Measurements from ENCODE around the gene JAKMIP2. TPM values are rescaled to one million over a fixed set of nuclear protein-coding genes. Genes with fewer than 3 reads are reported as not detected.

The JAKMIP2 gene
- total RNA-seq, 1 experiment from 2014 or later = 10.9 TPM

GRCh38 chr5:147538236-147538635 lies 244.3 kb downstream of the JAKMIP2 start (continued):
- TF ChIP-seq, protein P1, sequence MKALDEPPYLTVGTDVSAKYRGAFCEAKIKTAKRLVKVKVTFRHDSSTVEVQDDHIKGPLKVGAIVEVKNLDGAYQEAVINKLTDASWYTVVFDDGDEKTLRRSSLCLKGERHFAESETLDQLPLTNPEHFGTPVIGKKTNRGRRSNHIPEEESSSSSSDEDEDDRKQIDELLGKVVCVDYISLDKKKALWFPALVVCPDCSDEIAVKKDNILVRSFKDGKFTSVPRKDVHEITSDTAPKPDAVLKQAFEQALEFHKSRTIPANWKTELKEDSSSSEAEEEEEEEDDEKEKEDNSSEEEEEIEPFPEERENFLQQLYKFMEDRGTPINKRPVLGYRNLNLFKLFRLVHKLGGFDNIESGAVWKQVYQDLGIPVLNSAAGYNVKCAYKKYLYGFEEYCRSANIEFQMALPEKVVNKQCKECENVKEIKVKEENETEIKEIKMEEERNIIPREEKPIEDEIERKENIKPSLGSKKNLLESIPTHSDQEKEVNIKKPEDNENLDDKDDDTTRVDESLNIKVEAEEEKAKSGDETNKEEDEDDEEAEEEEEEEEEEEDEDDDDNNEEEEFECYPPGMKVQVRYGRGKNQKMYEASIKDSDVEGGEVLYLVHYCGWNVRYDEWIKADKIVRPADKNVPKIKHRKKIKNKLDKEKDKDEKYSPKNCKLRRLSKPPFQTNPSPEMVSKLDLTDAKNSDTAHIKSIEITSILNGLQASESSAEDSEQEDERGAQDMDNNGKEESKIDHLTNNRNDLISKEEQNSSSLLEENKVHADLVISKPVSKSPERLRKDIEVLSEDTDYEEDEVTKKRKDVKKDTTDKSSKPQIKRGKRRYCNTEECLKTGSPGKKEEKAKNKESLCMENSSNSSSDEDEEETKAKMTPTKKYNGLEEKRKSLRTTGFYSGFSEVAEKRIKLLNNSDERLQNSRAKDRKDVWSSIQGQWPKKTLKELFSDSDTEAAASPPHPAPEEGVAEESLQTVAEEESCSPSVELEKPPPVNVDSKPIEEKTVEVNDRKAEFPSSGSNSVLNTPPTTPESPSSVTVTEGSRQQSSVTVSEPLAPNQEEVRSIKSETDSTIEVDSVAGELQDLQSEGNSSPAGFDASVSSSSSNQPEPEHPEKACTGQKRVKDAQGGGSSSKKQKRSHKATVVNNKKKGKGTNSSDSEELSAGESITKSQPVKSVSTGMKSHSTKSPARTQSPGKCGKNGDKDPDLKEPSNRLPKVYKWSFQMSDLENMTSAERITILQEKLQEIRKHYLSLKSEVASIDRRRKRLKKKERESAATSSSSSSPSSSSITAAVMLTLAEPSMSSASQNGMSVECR (CRISPR knock-in tag; IDR thresholded peaks at IDR 0.05; ENCODE audit: borderline replicate concordance) = no peak
- TF ChIP-seq, protein P2, sequence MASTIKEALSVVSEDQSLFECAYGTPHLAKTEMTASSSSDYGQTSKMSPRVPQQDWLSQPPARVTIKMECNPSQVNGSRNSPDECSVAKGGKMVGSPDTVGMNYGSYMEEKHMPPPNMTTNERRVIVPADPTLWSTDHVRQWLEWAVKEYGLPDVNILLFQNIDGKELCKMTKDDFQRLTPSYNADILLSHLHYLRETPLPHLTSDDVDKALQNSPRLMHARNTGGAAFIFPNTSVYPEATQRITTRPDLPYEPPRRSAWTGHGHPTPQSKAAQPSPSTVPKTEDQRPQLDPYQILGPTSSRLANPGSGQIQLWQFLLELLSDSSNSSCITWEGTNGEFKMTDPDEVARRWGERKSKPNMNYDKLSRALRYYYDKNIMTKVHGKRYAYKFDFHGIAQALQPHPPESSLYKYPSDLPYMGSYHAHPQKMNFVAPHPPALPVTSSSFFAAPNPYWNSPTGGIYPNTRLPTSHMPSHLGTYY (CRISPR knock-in tag; IDR thresholded peaks at IDR 0.05) = no peak

Other genes with a start within 250 kb of the JAKMIP2 start
- gene SPINK1, start 48.9 kb upstream of the JAKMIP2 start, total RNA-seq (2021) = 5.4 to 10.6 TPM (median 5.5 TPM) in 3 replicates
- 57.3 to 79.1 TPM (median 66.0 TPM) in 3 replicates for gene SCGB3A2, start 96.0 kb upstream of the JAKMIP2 start, total RNA-seq (2021)
- not detected in 3 replicates for gene C5orf46, start 123.8 kb upstream of the JAKMIP2 start, total RNA-seq (2021)